Hindlimb muscle (tissue), 1 donor: ENCODE results near the gene CAMP. TPM values are rescaled to one million over a fixed set of nuclear protein-coding genes. Genes with fewer than 3 reads are reported as not detected.
"Not testable (repeated sequence)": the region's sequence is repeated elsewhere in the genome, so short reads cannot be mapped to it uniquely, and the experiment has no call there.

Source experiments
- DNase-seq: peaks from one replicate; pipeline ENCODE4 v3.0.0-alpha.2; 2013
- polyA plus RNA-seq: library from polyadenylated mRNA; unstranded; fragments of 120-200 nt; gene quantifications from one replicate; pipeline ENCODE4 v1.2.1, GENCODE V29; 2013; ENCODE audit not compliant: insufficient read length

CAMP gene, protein sequence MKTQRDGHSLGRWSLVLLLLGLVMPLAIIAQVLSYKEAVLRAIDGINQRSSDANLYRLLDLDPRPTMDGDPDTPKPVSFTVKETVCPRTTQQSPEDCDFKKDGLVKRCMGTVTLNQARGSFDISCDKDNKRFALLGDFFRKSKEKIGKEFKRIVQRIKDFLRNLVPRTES
- polyA plus RNA-seq: 0.98 TPM

- no peak for DNase-seq
These were observed at the start of gene CAMP for GRCh38 chr3:48222616-48223513. Gene CAMP (plus strand): TSS chr3:48223495. CDS start chr3:48223512, 17 bp downstream.

- DNase-seq: no peak
These were observed 45.2 kb upstream of the CAMP start for GRCh38 chr3:48178072-48178471.

DNA sequence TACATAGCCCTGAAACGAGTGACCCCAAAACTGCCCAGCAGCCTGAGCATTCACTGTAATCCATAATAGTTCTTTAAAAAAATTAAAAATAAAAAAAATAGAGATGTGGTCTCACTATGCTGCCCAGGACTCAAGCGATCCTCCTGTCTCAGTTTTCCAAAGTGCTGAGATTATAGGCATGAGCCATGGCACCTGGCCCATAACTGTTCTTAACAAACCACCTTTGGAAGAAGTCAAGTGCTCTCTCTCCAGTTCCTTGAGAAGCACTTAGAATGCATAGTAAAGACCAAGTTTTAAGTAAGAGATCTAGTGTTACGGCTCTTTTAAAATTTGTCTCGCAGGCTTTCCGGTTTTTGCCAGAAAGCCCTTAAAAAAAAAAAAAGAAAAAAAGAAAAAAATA, 43.3 kb upstream of the CAMP start:
- DNase-seq: no peak

DNA sequence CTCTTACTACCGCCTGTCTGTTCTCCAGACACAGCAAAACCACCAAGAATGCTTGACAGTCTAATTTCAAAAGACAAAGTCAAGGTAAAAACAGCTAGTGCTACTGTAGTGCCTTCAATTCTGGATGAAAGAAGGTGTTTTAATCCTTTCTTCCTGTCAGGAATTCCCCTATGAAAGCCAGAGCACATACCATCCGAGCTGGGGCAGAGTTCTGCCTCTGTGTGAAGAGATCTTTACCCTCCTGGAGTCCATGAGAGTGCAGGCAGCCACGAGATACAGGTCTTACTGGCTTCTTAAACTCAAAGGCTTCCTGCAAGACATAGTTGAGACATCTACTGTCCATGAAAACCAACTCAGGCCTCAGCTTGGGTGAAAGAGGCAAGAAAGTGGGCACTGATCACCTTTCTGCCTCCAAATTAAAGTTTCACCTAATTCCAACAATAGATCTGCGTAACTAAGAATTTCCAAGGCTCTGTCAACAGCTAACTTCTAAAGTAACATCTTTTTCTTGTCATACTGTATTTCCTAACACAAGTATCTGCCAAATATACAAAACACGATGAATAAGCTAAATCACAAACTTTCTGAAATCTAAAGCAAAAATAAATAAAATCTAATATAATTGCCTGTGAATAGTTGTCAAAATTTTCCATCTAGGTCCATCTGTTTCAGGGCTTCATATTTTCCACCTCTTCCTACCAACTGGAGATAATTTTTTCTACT, 42.6 kb upstream of the CAMP start:
- DNase-seq: no peak

GRCh38 chr3:48184299-48184698, 39.0 kb upstream of the CAMP start:
- no peak for DNase-seq

GRCh38 chr3:48185129-48185528, 38.2 kb upstream of the CAMP start:
- no peak for DNase-seq

DNA sequence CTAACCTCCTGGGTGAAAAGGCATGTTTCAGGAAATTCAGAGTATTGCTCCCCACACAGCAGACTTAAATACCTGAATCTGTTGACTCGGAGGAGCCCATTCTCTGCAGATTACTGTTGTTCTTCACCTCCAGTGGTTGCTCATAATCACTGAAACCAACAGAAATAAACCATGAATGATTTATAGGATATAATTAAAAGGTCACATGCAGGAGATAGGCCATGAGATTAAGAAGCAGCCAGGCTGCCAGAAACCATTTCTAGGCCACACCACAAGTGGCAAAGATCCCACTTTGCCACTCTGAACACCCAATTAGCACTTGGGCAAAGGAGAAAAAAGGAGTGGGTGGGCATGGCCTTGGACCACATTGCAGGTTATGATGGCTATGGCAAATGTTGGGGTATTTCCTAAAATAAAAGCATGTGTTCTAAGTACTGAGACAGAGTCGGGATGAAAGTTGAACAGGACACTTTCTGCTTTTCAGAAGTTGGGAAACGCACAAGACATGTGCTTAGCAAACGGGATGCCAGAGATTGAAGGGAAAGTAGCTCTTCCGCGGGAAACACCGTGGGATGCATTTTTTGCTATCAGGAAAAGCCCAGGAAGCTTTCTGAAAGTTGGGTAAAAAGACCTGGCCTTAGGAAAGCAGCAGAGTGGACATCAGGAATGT, 36.5 kb upstream of the CAMP start:
- DNase-seq: no peak

DNA sequence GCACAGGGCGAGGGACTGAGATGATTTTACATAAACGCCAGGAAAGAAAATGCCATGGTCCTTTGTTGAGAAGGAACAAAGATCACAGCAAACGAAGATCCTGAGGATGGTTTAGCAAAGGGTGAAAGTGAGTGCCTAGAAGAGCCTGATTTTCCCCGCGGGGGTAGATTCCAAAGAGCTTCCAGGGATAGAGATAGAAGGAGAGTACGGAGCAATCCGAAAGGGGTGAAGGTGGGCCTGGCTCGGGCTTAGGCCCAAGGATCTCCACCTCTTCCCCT, 36.1 kb upstream of the CAMP start:
- no peak for DNase-seq

- no peak for DNase-seq
These were observed 35.6 kb upstream of the CAMP start for GRCh38 chr3:48187579-48188265.

GRCh38 chr3:48188266-48189201, 34.8 kb upstream of the CAMP start, which contains the start of gene CDC25A:
Gene CDC25A (minus strand): TSS chr3:48188417. CDS start chr3:48187947, 470 bp downstream.
- DNase-seq: peak; percentile 97

- DNase-seq: no peak
These were observed 34.0 kb upstream of the CAMP start for GRCh38 chr3:48189321-48189720.

- no peak for DNase-seq
These were observed 32.4 kb upstream of the CAMP start for GRCh38 chr3:48190911-48191310.

- no peak for DNase-seq
These were observed 28.7 kb upstream of the CAMP start for GRCh38 chr3:48194446-48195071.

DNA sequence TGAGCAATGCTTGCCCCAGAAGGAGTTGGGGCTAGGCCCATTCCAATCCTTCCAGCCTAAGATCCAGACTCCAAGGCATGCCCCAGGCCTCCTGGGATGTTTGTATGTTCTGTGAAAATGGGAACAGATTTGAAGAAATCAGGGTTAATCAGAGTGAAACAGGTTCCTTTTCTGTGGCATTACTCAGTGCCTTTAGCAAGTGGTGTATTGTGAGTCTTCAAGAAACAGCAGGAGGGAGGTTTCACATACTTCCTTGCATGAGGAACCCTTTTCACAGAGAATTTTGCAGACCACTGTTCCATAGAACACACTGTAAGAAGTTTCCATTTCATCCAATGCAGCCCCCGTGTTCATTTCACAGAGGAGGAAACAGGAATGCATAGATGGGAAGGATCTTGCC, 26.7 kb upstream of the CAMP start:
- DNase-seq: no peak

DNA sequence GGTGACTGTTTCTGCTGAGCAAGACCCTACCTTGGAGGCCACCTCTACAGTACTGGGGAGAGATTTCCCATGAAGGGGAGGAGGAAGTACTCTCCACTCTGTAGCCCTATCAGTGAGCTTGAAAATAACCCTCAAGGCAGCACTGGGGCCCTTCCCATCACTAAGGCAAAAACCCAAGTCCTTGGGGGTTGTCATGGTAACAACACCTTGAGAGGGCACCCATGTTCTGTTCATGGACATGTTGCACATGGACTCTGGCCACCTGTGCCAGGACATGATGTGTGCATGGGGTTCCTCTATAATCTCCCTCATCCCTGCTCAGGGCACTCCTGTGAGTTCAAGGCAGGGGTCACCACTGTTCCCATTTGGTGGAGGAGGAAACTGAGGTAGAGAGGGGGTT, 24.2 kb upstream of the CAMP start:
- no peak for DNase-seq

GRCh38 chr3:48202632-48203031, 20.7 kb upstream of the CAMP start:
- no peak for DNase-seq

GRCh38 chr3:48208076-48208475, 15.2 kb upstream of the CAMP start:
- no peak for DNase-seq

- DNase-seq: no peak
These were observed 13.8 kb upstream of the CAMP start for GRCh38 chr3:48209445-48209844.

DNA sequence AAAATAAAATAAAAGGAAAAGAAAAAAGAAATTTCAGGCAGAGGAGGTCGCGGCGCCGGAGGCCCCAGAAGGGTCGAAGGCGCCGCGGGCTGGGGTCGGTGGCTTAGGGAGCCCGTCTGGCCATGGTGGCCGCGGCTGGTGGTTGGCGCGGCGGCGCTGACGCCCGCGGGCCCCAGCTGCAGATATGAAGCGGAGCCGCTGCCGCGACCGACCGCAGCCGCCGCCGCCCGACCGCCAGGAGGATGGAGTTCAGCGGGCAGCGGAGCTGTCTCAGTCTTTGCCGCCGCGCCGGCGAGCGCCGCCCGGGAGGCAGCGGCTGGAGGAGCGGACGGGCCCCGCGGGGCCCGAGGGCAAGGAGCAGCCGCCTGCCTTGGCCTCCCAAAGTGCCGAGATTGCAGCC, 12.8 kb upstream of the CAMP start:
- DNase-seq: not testable (repeated sequence)

GRCh38 chr3:48211776-48212175, 11.5 kb upstream of the CAMP start:
- not testable (repeated sequence) for DNase-seq

DNA sequence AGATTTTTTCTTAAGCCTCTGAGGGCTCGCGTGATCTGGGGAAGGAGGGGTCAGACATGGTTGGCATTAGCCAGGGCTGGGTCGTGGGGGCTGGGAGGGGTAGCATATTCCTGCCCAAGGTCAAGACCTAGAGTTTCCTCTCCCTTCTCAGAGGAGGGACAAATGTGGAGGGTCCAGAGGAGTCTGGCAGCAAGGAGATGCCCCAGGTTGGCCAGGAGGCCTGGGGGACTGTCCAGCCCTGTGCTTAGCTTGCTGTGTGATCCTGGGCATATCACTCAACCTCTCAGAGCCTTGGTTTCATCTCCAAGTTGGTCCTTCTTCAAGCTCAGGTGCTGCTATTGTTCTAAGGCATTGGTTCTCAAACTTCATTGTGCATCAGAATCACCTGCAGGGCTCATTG, 9.1 kb upstream of the CAMP start:
- no peak for DNase-seq
